Activated naive CD8-positive, alpha-beta T cell (primary cell): ENCODE results near the gene NAIF1.
"Not testable (repeated sequence)": the region's sequence is repeated elsewhere in the genome, so short reads cannot be mapped to it uniquely, and the experiment has no call there.

Experiments used
- H3K27ac Mint-ChIP-seq: one replicate; pipeline ENCODE4 v1.8.0; 2021; ENCODE audit warnings: mixed read lengths
- H3K27me3 Mint-ChIP-seq: one replicate; pipeline ENCODE4 v1.8.0; 2021; ENCODE audit warnings: mixed read lengths
- H3K36me3 Mint-ChIP-seq: one replicate; pipeline ENCODE4 v1.8.0; 2021; ENCODE audit warnings: mixed read lengths
- H3K4me1 Mint-ChIP-seq: one replicate; pipeline ENCODE4 v1.8.0; 2021; ENCODE audit warnings: low read depth, mixed read lengths
- H3K4me3 Mint-ChIP-seq: one replicate; pipeline ENCODE4 v1.8.0; 2021; ENCODE audit warnings: mild to moderate bottlenecking, mixed read lengths
- H3K9me3 Mint-ChIP-seq: one replicate; pipeline ENCODE4 v1.8.0; 2021; ENCODE audit warnings: low read depth, mixed read lengths

The NAIF1 gene

GRCh38 chr9:128066713-128067644, at the start of gene NAIF1:
Gene NAIF1, minus strand, starts transcription at chr9:128067320. Its CDS starts 219 bp downstream, at chr9:128067101.
- no peak within 1 kb of the TSS for H3K4me3 Mint-ChIP-seq
- H3K4me1 Mint-ChIP-seq: peaks cover 58% of the 10 kb centered on the region
- H3K9me3 Mint-ChIP-seq: no peaks in the 10 kb centered on the region
- peak within 1 kb of the TSS; percentile 92 for H3K27ac Mint-ChIP-seq
- H3K36me3 Mint-ChIP-seq: peaks cover 5% of the 10 kb centered on the region
- H3K27me3 Mint-ChIP-seq: no peaks in the 10 kb centered on the region

- Mint-ChIP-seq H3K4me3 (no peak overlapping the region), H3K4me1 (peaks cover 7% of the 10 kb centered on the region), H3K27me3 (no peaks in the 10 kb centered on the region), H3K27ac (no peak overlapping the region), H3K9me3 (no peaks in the 10 kb centered on the region), H3K36me3 (peaks cover 3% of the 10 kb centered on the region)
Measured at GRCh38 chr9:128116104-128117083, 49.3 kb upstream of the NAIF1 start.

- H3K4me3 Mint-ChIP-seq: no peak overlapping the region
- H3K27ac Mint-ChIP-seq: no peak overlapping the region
- no peaks in the 10 kb centered on the region for H3K27me3 Mint-ChIP-seq
- peaks cover 12% of the 10 kb centered on the region for H3K4me1 Mint-ChIP-seq
- peaks cover 3% of the 10 kb centered on the region for H3K36me3 Mint-ChIP-seq
- no peaks in the 10 kb centered on the region for H3K9me3 Mint-ChIP-seq
Measured at GRCh38 chr9:128115187-128116103, 48.3 kb upstream of the NAIF1 start.

GRCh38 chr9:128114326-128115186, 47.4 kb upstream of the NAIF1 start:
- no peak overlapping the region for H3K4me3 Mint-ChIP-seq

GRCh38 chr9:128113526-128114325, 46.6 kb upstream of the NAIF1 start:
- peaks cover 6% of the 10 kb centered on the region for H3K36me3 Mint-ChIP-seq
- no peaks in the 10 kb centered on the region for H3K9me3 Mint-ChIP-seq
- H3K4me1 Mint-ChIP-seq: peaks cover 15% of the 10 kb centered on the region
- H3K27ac Mint-ChIP-seq: no peak overlapping the region
- H3K4me3 Mint-ChIP-seq: no peak overlapping the region
- H3K27me3 Mint-ChIP-seq: no peaks in the 10 kb centered on the region

More at GRCh38 chr9:128114326-128115186, 47.4 kb upstream of the NAIF1 start:
- Mint-ChIP-seq H3K27me3 (no peaks in the 10 kb centered on the region), H3K9me3 (no peaks in the 10 kb centered on the region), H3K27ac (no peak overlapping the region), H3K36me3 (peaks cover 5% of the 10 kb centered on the region), H3K4me1 (peaks cover 14% of the 10 kb centered on the region)

- H3K27ac Mint-ChIP-seq, H3K27me3 Mint-ChIP-seq, H3K4me3 Mint-ChIP-seq, H3K4me1 Mint-ChIP-seq, H3K36me3 Mint-ChIP-seq, H3K9me3 Mint-ChIP-seq: not testable (repeated sequence)
Measured at GRCh38 chr9:128111726-128112125, 44.6 kb upstream of the NAIF1 start.

GRCh38 chr9:128109050-128109709, 42.1 kb upstream of the NAIF1 start:
- Mint-ChIP-seq H3K36me3 (peaks cover 6% of the 10 kb centered on the region), H3K4me1 (peaks cover 19% of the 10 kb centered on the region), H3K27me3 (no peaks in the 10 kb centered on the region), H3K27ac (no peak overlapping the region), H3K4me3 (no peak overlapping the region), H3K9me3 (no peaks in the 10 kb centered on the region)

GRCh38 chr9:128108269-128109049, 41.3 kb upstream of the NAIF1 start:
- Mint-ChIP-seq H3K9me3 (no peaks in the 10 kb centered on the region), H3K36me3 (peaks cover 6% of the 10 kb centered on the region), H3K4me1 (peaks cover 25% of the 10 kb centered on the region), H3K4me3 (no peak overlapping the region), H3K27ac (no peak overlapping the region), H3K27me3 (no peaks in the 10 kb centered on the region)

- Mint-ChIP-seq H3K36me3 (peaks cover 3% of the 10 kb centered on the region), H3K9me3 (no peaks in the 10 kb centered on the region), H3K27me3 (no peaks in the 10 kb centered on the region), H3K4me1 (peaks cover 32% of the 10 kb centered on the region), H3K4me3 (no peak overlapping the region), H3K27ac (no peak overlapping the region)
Measured at GRCh38 chr9:128107468-128108268, 40.5 kb upstream of the NAIF1 start.

GRCh38 chr9:128106940-128107467, 39.9 kb upstream of the NAIF1 start:
- Mint-ChIP-seq H3K27ac (peak overlapping the region; percentile 34), H3K4me1 (peaks cover 34% of the 10 kb centered on the region), H3K36me3 (peaks cover 3% of the 10 kb centered on the region), H3K27me3 (no peaks in the 10 kb centered on the region), H3K4me3 (no peak overlapping the region), H3K9me3 (no peaks in the 10 kb centered on the region)
